Activated naive CD4-positive, alpha-beta T cell treated with anti-CD3 and anti-CD28 coated beads, Interleukin-2, amount 50 U/mL, for 24 hours (primary cell): ENCODE results near the gene IL1RAPL1.

Experiments
- H3K27ac Mint-ChIP-seq: one replicate; pipeline ENCODE4 v1.8.0; 2021; ENCODE audit warnings: mild to moderate bottlenecking, mixed read lengths
- H3K27me3 Mint-ChIP-seq: one replicate; pipeline ENCODE4 v1.8.0; 2021; ENCODE audit warnings: mixed read lengths
- H3K36me3 Mint-ChIP-seq: one replicate; pipeline ENCODE4 v1.8.0; 2021; ENCODE audit warnings: mixed read lengths
- H3K4me1 Mint-ChIP-seq: one replicate; pipeline ENCODE4 v1.8.0; 2021; ENCODE audit warnings: mixed read lengths
- H3K4me3 Mint-ChIP-seq: one replicate; pipeline ENCODE4 v1.8.0; 2021; ENCODE audit warnings: mild to moderate bottlenecking, mixed read lengths
- H3K9me3 Mint-ChIP-seq: one replicate; pipeline ENCODE4 v1.8.0; 2021; ENCODE audit warnings: mixed read lengths

The IL1RAPL1 gene

GRCh38 chrX:28802625-28803024 lies 215.4 kb downstream of the IL1RAPL1 start:
- Mint-ChIP-seq H3K4me3 (no peak overlapping the region), H3K27ac (no peak overlapping the region), H3K4me1 (no peaks in the 10 kb centered on the region), H3K36me3 (no peaks in the 10 kb centered on the region), H3K27me3 (no peaks in the 10 kb centered on the region), H3K9me3 (peaks cover 8% of the 10 kb centered on the region)

- Mint-ChIP-seq H3K27ac (no peak overlapping the region), H3K36me3 (no peaks in the 10 kb centered on the region), H3K4me1 (no peaks in the 10 kb centered on the region), H3K27me3 (no peaks in the 10 kb centered on the region), H3K4me3 (no peak overlapping the region), H3K9me3 (no peaks in the 10 kb centered on the region)
Observed at GRCh38 chrX:28835991-28836390, 248.7 kb downstream of the IL1RAPL1 start.

- Mint-ChIP-seq H3K4me1 (no peaks in the 10 kb centered on the region), H3K27me3 (no peaks in the 10 kb centered on the region), H3K9me3 (peaks cover 6% of the 10 kb centered on the region), H3K4me3 (no peak overlapping the region), H3K36me3 (no peaks in the 10 kb centered on the region), H3K27ac (no peak overlapping the region)
Observed at GRCh38 chrX:28843817-28844216, 256.6 kb downstream of the IL1RAPL1 start.

- Mint-ChIP-seq H3K27me3 (no peaks in the 10 kb centered on the region), H3K9me3 (peaks cover 6% of the 10 kb centered on the region), H3K36me3 (no peaks in the 10 kb centered on the region), H3K4me1 (no peaks in the 10 kb centered on the region), H3K4me3 (no peak overlapping the region), H3K27ac (no peak overlapping the region)
Observed at GRCh38 chrX:28847423-28847822, 260.2 kb downstream of the IL1RAPL1 start.

- Mint-ChIP-seq H3K27ac (no peak overlapping the region), H3K27me3 (no peaks in the 10 kb centered on the region), H3K4me1 (no peaks in the 10 kb centered on the region), H3K36me3 (no peaks in the 10 kb centered on the region), H3K4me3 (no peak overlapping the region), H3K9me3 (peaks cover 6% of the 10 kb centered on the region)
Observed at GRCh38 chrX:28848707-28849106, 261.5 kb downstream of the IL1RAPL1 start.

- no peak overlapping the region for H3K27ac Mint-ChIP-seq
- H3K4me3 Mint-ChIP-seq: no peak overlapping the region
- H3K9me3 Mint-ChIP-seq: peaks cover 6% of the 10 kb centered on the region
- no peaks in the 10 kb centered on the region for H3K4me1 Mint-ChIP-seq
- no peaks in the 10 kb centered on the region for H3K36me3 Mint-ChIP-seq
- no peaks in the 10 kb centered on the region for H3K27me3 Mint-ChIP-seq
Observed at GRCh38 chrX:28850955-28851354, 263.7 kb downstream of the IL1RAPL1 start.

GRCh38 chrX:28851871-28852270 lies 264.6 kb downstream of the IL1RAPL1 start:
- Mint-ChIP-seq H3K4me3 (no peak overlapping the region), H3K27ac (no peak overlapping the region)

GRCh38 chrX:28854637-28855036 lies 267.4 kb downstream of the IL1RAPL1 start:
- Mint-ChIP-seq H3K9me3 (no peaks in the 10 kb centered on the region), H3K4me3 (no peak overlapping the region), H3K4me1 (no peaks in the 10 kb centered on the region), H3K27ac (no peak overlapping the region), H3K27me3 (no peaks in the 10 kb centered on the region), H3K36me3 (no peaks in the 10 kb centered on the region)

More at GRCh38 chrX:28851871-28852270, 264.6 kb downstream of the IL1RAPL1 start:
- Mint-ChIP-seq H3K36me3 (no peaks in the 10 kb centered on the region), H3K27me3 (no peaks in the 10 kb centered on the region), H3K4me1 (no peaks in the 10 kb centered on the region), H3K9me3 (peaks cover 4% of the 10 kb centered on the region)

GRCh38 chrX:28876408-28876807 lies 289.2 kb downstream of the IL1RAPL1 start:
- H3K27me3 Mint-ChIP-seq: no peaks in the 10 kb centered on the region
- no peaks in the 10 kb centered on the region for H3K4me1 Mint-ChIP-seq
- H3K4me3 Mint-ChIP-seq: no peak overlapping the region
- no peaks in the 10 kb centered on the region for H3K9me3 Mint-ChIP-seq
- H3K36me3 Mint-ChIP-seq: no peaks in the 10 kb centered on the region
- no peak overlapping the region for H3K27ac Mint-ChIP-seq

GRCh38 chrX:28876901-28877300 lies 289.7 kb downstream of the IL1RAPL1 start:
- Mint-ChIP-seq H3K36me3 (no peaks in the 10 kb centered on the region), H3K27ac (no peak overlapping the region), H3K9me3 (no peaks in the 10 kb centered on the region), H3K4me1 (no peaks in the 10 kb centered on the region), H3K27me3 (no peaks in the 10 kb centered on the region), H3K4me3 (no peak overlapping the region)

- Mint-ChIP-seq H3K27ac (no peak overlapping the region), H3K27me3 (no peaks in the 10 kb centered on the region), H3K36me3 (no peaks in the 10 kb centered on the region), H3K4me3 (no peak overlapping the region), H3K4me1 (no peaks in the 10 kb centered on the region), H3K9me3 (no peaks in the 10 kb centered on the region)
Observed at GRCh38 chrX:28880136-28880535, 292.9 kb downstream of the IL1RAPL1 start.

- Mint-ChIP-seq H3K27me3 (no peaks in the 10 kb centered on the region), H3K36me3 (no peaks in the 10 kb centered on the region), H3K4me3 (no peak overlapping the region), H3K9me3 (no peaks in the 10 kb centered on the region), H3K27ac (no peak overlapping the region), H3K4me1 (no peaks in the 10 kb centered on the region)
Observed at GRCh38 chrX:28884823-28885222, 297.6 kb downstream of the IL1RAPL1 start.

GRCh38 chrX:28888416-28888815 lies 301.2 kb downstream of the IL1RAPL1 start:
- H3K36me3 Mint-ChIP-seq: no peaks in the 10 kb centered on the region
- no peak overlapping the region for H3K4me3 Mint-ChIP-seq
- no peaks in the 10 kb centered on the region for H3K4me1 Mint-ChIP-seq
- no peak overlapping the region for H3K27ac Mint-ChIP-seq
- H3K9me3 Mint-ChIP-seq: no peaks in the 10 kb centered on the region
- no peaks in the 10 kb centered on the region for H3K27me3 Mint-ChIP-seq

GRCh38 chrX:28889591-28890090 lies 302.4 kb downstream of the IL1RAPL1 start:
- Mint-ChIP-seq H3K4me1 (no peaks in the 10 kb centered on the region), H3K4me3 (no peak overlapping the region), H3K27ac (no peak overlapping the region)

GRCh38 chrX:28901637-28902036 lies 314.4 kb downstream of the IL1RAPL1 start:
- Mint-ChIP-seq H3K36me3 (no peaks in the 10 kb centered on the region), H3K4me3 (no peak overlapping the region), H3K9me3 (no peaks in the 10 kb centered on the region), H3K27ac (no peak overlapping the region), H3K4me1 (no peaks in the 10 kb centered on the region), H3K27me3 (no peaks in the 10 kb centered on the region)

More at GRCh38 chrX:28889591-28890090, 302.4 kb downstream of the IL1RAPL1 start:
- no peaks in the 10 kb centered on the region for H3K9me3 Mint-ChIP-seq
- H3K36me3 Mint-ChIP-seq: no peaks in the 10 kb centered on the region
- H3K27me3 Mint-ChIP-seq: no peaks in the 10 kb centered on the region

GRCh38 chrX:28910487-28910886 lies 323.2 kb downstream of the IL1RAPL1 start:
- H3K4me3 Mint-ChIP-seq: no peak overlapping the region
- H3K4me1 Mint-ChIP-seq: no peaks in the 10 kb centered on the region
- no peaks in the 10 kb centered on the region for H3K36me3 Mint-ChIP-seq
- H3K9me3 Mint-ChIP-seq: no peaks in the 10 kb centered on the region
- H3K27ac Mint-ChIP-seq: no peak overlapping the region
- H3K27me3 Mint-ChIP-seq: no peaks in the 10 kb centered on the region
